ENCODE results near the gene SND1.
A peak's percentile ranks its signal among the peaks of the same experiment; 100 is the strongest.

Gene SND1

GRCh38 chr7:127651556-127652332 lies at the start of gene SND1:
Gene SND1 (plus strand): TSS chr7:127652194. CDS start chr7:127652374, 180 bp downstream.
- peak within 1 kb of the TSS; percentile 87 for H2AFZ ChIP-seq (ENCODE audit: low read depth, low read length)
- peaks cover 8% of the 10 kb centered on the region for H3K36me3 ChIP-seq (ENCODE audit: insufficient read depth, low read length)
- peak within 1 kb of the TSS; percentile 84 for H3K4me3 ChIP-seq (ENCODE audit: low read length)
- H3K9me3 ChIP-seq (ENCODE audit: low read length): no peaks in the 10 kb centered on the region
- peaks cover 30% of the 10 kb centered on the region for H3K4me1 ChIP-seq (ENCODE audit: insufficient read depth, low read length)
- no peaks in the 10 kb centered on the region for H3K27me3 ChIP-seq (ENCODE audit: insufficient read depth, low read length)

- Histone ChIP-seq H3K4me1 (ENCODE audit: insufficient read depth, low read length) (no peaks in the 10 kb centered on the region), H3K27me3 (ENCODE audit: insufficient read depth, low read length) (peaks cover 2% of the 10 kb centered on the region), H3K9me3 (ENCODE audit: low read length) (peaks cover 6% of the 10 kb centered on the region), H3K36me3 (ENCODE audit: insufficient read depth, low read length) (no peaks in the 10 kb centered on the region), H2AFZ (ENCODE audit: low read depth, low read length) (no peak overlapping the region), H3K4me3 (ENCODE audit: low read length) (no peak overlapping the region)
These were observed 43.5 kb upstream of the SND1 start for GRCh38 chr7:127608446-127608845.

GRCh38 chr7:127609297-127609696 lies 42.7 kb upstream of the SND1 start:
- H3K36me3 ChIP-seq (ENCODE audit: insufficient read depth, low read length): no peaks in the 10 kb centered on the region
- H2AFZ ChIP-seq (ENCODE audit: low read depth, low read length): no peak overlapping the region
- H3K4me1 ChIP-seq (ENCODE audit: insufficient read depth, low read length): no peaks in the 10 kb centered on the region
- H3K4me3 ChIP-seq (ENCODE audit: low read length): no peak overlapping the region
- H3K27me3 ChIP-seq (ENCODE audit: insufficient read depth, low read length): peaks cover 2% of the 10 kb centered on the region
- peaks cover 6% of the 10 kb centered on the region for H3K9me3 ChIP-seq (ENCODE audit: low read length)

- Histone ChIP-seq H3K4me1 (ENCODE audit: insufficient read depth, low read length) (no peaks in the 10 kb centered on the region), H2AFZ (ENCODE audit: low read depth, low read length) (no peak overlapping the region), H3K36me3 (ENCODE audit: insufficient read depth, low read length) (no peaks in the 10 kb centered on the region), H3K4me3 (ENCODE audit: low read length) (no peak overlapping the region), H3K9me3 (ENCODE audit: low read length) (peaks cover 6% of the 10 kb centered on the region), H3K27me3 (ENCODE audit: insufficient read depth, low read length) (peaks cover 26% of the 10 kb centered on the region)
These were observed 39.7 kb upstream of the SND1 start for GRCh38 chr7:127612263-127612662.

GRCh38 chr7:127616724-127617123 lies 35.3 kb upstream of the SND1 start:
- H3K9me3 ChIP-seq (ENCODE audit: low read length): peaks cover 2% of the 10 kb centered on the region
- peaks cover 70% of the 10 kb centered on the region for H3K27me3 ChIP-seq (ENCODE audit: insufficient read depth, low read length)
- H2AFZ ChIP-seq (ENCODE audit: low read depth, low read length): no peak overlapping the region
- H3K4me1 ChIP-seq (ENCODE audit: insufficient read depth, low read length): no peaks in the 10 kb centered on the region
- H3K36me3 ChIP-seq (ENCODE audit: insufficient read depth, low read length): no peaks in the 10 kb centered on the region
- H3K4me3 ChIP-seq (ENCODE audit: low read length): no peak overlapping the region

- Histone ChIP-seq H3K36me3 (ENCODE audit: insufficient read depth, low read length) (no peaks in the 10 kb centered on the region), H3K9me3 (ENCODE audit: low read length) (no peaks in the 10 kb centered on the region), H3K4me1 (ENCODE audit: insufficient read depth, low read length) (no peaks in the 10 kb centered on the region), H3K4me3 (ENCODE audit: low read length) (no peak within 1 kb of the TSS), H3K27me3 (ENCODE audit: insufficient read depth, low read length) (peaks cover 72% of the 10 kb centered on the region), H2AFZ (ENCODE audit: low read depth, low read length) (no peak within 1 kb of the TSS)
These were observed 34.0 kb upstream of the SND1 start, which contains the start of gene PAX4 for GRCh38 chr7:127618042-127618441. Gene PAX4 (minus strand): TSS chr7:127618142. CDS start chr7:127615928, 2,214 bp downstream.

- Histone ChIP-seq H2AFZ (ENCODE audit: low read depth, low read length) (no peak overlapping the region), H3K4me1 (ENCODE audit: insufficient read depth, low read length) (no peaks in the 10 kb centered on the region), H3K36me3 (ENCODE audit: insufficient read depth, low read length) (no peaks in the 10 kb centered on the region), H3K4me3 (ENCODE audit: low read length) (no peak overlapping the region), H3K9me3 (ENCODE audit: low read length) (no peaks in the 10 kb centered on the region), H3K27me3 (ENCODE audit: insufficient read depth, low read length) (peaks cover 72% of the 10 kb centered on the region)
These were observed 33.2 kb upstream of the SND1 start for GRCh38 chr7:127618775-127619174.

GRCh38 chr7:127619681-127620405 lies 32.2 kb upstream of the SND1 start:
- H3K4me3 ChIP-seq (ENCODE audit: low read length): no peak overlapping the region
- peaks cover 70% of the 10 kb centered on the region for H3K27me3 ChIP-seq (ENCODE audit: insufficient read depth, low read length)

GRCh38 chr7:127620406-127621233 lies 31.4 kb upstream of the SND1 start:
- Histone ChIP-seq H3K36me3 (ENCODE audit: insufficient read depth, low read length) (no peaks in the 10 kb centered on the region), H3K9me3 (ENCODE audit: low read length) (no peaks in the 10 kb centered on the region), H3K4me3 (ENCODE audit: low read length) (no peak overlapping the region), H2AFZ (ENCODE audit: low read depth, low read length) (no peak overlapping the region), H3K27me3 (ENCODE audit: insufficient read depth, low read length) (peaks cover 63% of the 10 kb centered on the region), H3K4me1 (ENCODE audit: insufficient read depth, low read length) (no peaks in the 10 kb centered on the region)

More at GRCh38 chr7:127619681-127620405, 32.2 kb upstream of the SND1 start:
- no peaks in the 10 kb centered on the region for H3K4me1 ChIP-seq (ENCODE audit: insufficient read depth, low read length)
- H2AFZ ChIP-seq (ENCODE audit: low read depth, low read length): no peak overlapping the region
- H3K9me3 ChIP-seq (ENCODE audit: low read length): no peaks in the 10 kb centered on the region
- H3K36me3 ChIP-seq (ENCODE audit: insufficient read depth, low read length): no peaks in the 10 kb centered on the region

GRCh38 chr7:127625331-127625730 lies 26.7 kb upstream of the SND1 start:
- no peaks in the 10 kb centered on the region for H3K36me3 ChIP-seq (ENCODE audit: insufficient read depth, low read length)
- no peak overlapping the region for H2AFZ ChIP-seq (ENCODE audit: low read depth, low read length)
- no peaks in the 10 kb centered on the region for H3K9me3 ChIP-seq (ENCODE audit: low read length)
- peaks cover 18% of the 10 kb centered on the region for H3K27me3 ChIP-seq (ENCODE audit: insufficient read depth, low read length)
- H3K4me1 ChIP-seq (ENCODE audit: insufficient read depth, low read length): no peaks in the 10 kb centered on the region
- H3K4me3 ChIP-seq (ENCODE audit: low read length): no peak overlapping the region

GRCh38 chr7:127628445-127628844 lies 23.5 kb upstream of the SND1 start:
- Histone ChIP-seq H3K27me3 (ENCODE audit: insufficient read depth, low read length) (no peaks in the 10 kb centered on the region), H3K4me1 (ENCODE audit: insufficient read depth, low read length) (no peaks in the 10 kb centered on the region), H3K4me3 (ENCODE audit: low read length) (no peak overlapping the region), H3K9me3 (ENCODE audit: low read length) (no peaks in the 10 kb centered on the region), H3K36me3 (ENCODE audit: insufficient read depth, low read length) (no peaks in the 10 kb centered on the region), H2AFZ (ENCODE audit: low read depth, low read length) (no peak overlapping the region)

GRCh38 chr7:127629268-127629854 lies 22.6 kb upstream of the SND1 start:
- no peaks in the 10 kb centered on the region for H3K9me3 ChIP-seq (ENCODE audit: low read length)
- H3K4me3 ChIP-seq (ENCODE audit: low read length): no peak overlapping the region
- H3K36me3 ChIP-seq (ENCODE audit: insufficient read depth, low read length): no peaks in the 10 kb centered on the region
- H3K4me1 ChIP-seq (ENCODE audit: insufficient read depth, low read length): no peaks in the 10 kb centered on the region
- H3K27me3 ChIP-seq (ENCODE audit: insufficient read depth, low read length): no peaks in the 10 kb centered on the region
- no peak overlapping the region for H2AFZ ChIP-seq (ENCODE audit: low read depth, low read length)

All from neuron (in vitro differentiated cells).